ENCODE data around the gene CEPT1. TPM values are rescaled to one million over a fixed set of nuclear protein-coding genes. Genes with fewer than 3 reads are reported as not detected.

CEPT1 gene
- total RNA-seq, 1 experiment from 2014 or later: 29.3 TPM

DNA sequence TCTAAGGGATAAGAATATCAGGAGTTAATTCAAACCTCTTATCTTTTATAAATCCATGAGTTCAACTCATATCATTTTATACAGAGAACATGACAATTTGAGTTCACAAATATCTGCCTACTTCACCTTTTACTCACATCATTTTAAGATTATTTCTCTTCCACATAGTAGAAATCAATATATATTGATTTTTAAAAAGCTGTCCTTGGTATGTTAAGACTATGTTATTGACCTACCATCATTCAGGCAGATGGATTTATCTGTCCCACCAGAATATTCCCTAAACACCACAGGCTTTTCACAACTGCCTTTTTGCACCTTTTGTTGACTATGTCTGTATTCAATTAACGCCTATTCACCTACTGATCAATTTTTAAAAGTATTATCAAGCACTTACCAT is 13.7 kb upstream of the CEPT1 start (continued):
- TF ChIP-seq, protein P1, sequence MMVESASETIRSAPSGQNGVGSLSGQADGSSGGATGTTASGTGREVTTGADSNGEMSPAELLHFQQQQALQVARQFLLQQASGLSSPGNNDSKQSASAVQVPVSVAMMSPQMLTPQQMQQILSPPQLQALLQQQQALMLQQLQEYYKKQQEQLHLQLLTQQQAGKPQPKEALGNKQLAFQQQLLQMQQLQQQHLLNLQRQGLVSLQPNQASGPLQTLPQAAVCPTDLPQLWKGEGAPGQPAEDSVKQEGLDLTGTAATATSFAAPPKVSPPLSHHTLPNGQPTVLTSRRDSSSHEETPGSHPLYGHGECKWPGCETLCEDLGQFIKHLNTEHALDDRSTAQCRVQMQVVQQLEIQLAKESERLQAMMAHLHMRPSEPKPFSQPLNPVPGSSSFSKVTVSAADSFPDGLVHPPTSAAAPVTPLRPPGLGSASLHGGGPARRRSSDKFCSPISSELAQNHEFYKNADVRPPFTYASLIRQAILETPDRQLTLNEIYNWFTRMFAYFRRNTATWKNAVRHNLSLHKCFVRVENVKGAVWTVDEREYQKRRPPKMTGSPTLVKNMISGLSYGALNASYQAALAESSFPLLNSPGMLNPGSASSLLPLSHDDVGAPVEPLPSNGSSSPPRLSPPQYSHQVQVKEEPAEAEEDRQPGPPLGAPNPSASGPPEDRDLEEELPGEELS (CRISPR knock-in tag; IDR thresholded peaks at IDR 0.05): no peak
- TF ChIP-seq, protein P2, sequence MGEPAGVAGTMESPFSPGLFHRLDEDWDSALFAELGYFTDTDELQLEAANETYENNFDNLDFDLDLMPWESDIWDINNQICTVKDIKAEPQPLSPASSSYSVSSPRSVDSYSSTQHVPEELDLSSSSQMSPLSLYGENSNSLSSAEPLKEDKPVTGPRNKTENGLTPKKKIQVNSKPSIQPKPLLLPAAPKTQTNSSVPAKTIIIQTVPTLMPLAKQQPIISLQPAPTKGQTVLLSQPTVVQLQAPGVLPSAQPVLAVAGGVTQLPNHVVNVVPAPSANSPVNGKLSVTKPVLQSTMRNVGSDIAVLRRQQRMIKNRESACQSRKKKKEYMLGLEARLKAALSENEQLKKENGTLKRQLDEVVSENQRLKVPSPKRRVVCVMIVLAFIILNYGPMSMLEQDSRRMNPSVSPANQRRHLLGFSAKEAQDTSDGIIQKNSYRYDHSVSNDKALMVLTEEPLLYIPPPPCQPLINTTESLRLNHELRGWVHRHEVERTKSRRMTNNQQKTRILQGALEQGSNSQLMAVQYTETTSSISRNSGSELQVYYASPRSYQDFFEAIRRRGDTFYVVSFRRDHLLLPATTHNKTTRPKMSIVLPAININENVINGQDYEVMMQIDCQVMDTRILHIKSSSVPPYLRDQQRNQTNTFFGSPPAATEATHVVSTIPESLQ (CRISPR knock-in tag; IDR thresholded peaks at IDR 0.05): no peak

- Mint-ChIP-seq H3K27me3 (ENCODE audit: low read depth) (no peaks in the 10 kb centered on the region), H3K36me3 (peaks cover 48% of the 10 kb centered on the region), H3K4me1 (peaks cover 14% of the 10 kb centered on the region; the same call in 1 of the 2 replicates), H3K9me3 (no peaks in the 10 kb centered on the region), H3K27ac (no peak overlapping the region), H3K4me3 (no peak overlapping the region)
- TF ChIP-seq ATF2 (CRISPR knock-in tag; IDR thresholded peaks at IDR 0.05; ENCODE audit: borderline replicate concordance, low read depth) (no peak), MXD4 (CRISPR knock-in tag; IDR thresholded peaks at IDR 0.05; ENCODE audit: borderline replicate concordance) (no peak), CDX4 (CRISPR knock-in tag; IDR thresholded peaks at IDR 0.05; ENCODE audit: borderline replicate concordance) (no peak), NR2C2 (CRISPR knock-in tag; IDR thresholded peaks at IDR 0.05) (no peak), PRDM15 (CRISPR knock-in tag; IDR thresholded peaks at IDR 0.05) (no peak), ZBTB21 (CRISPR knock-in tag; IDR thresholded peaks at IDR 0.05; ENCODE audit: borderline replicate concordance) (no peak), JUN (CRISPR knock-in tag; IDR thresholded peaks at IDR 0.05) (no peak), RORB (CRISPR knock-in tag; IDR thresholded peaks at IDR 0.05) (no peak), CBFB (CRISPR knock-in tag; IDR thresholded peaks at IDR 0.05; ENCODE audit: low read depth) (no peak), JAZF1 (CRISPR knock-in tag; IDR thresholded peaks at IDR 0.05) (no peak), HMGA2 (CRISPR knock-in tag; IDR thresholded peaks at IDR 0.05) (no peak), USF2 (CRISPR knock-in tag; IDR thresholded peaks at IDR 0.05) (no peak), ZNF121 (CRISPR knock-in tag; IDR thresholded peaks at IDR 0.05) (no peak), HMGXB4 (CRISPR knock-in tag; IDR thresholded peaks at IDR 0.05) (no peak)
- TF ChIP-seq, protein P3, sequence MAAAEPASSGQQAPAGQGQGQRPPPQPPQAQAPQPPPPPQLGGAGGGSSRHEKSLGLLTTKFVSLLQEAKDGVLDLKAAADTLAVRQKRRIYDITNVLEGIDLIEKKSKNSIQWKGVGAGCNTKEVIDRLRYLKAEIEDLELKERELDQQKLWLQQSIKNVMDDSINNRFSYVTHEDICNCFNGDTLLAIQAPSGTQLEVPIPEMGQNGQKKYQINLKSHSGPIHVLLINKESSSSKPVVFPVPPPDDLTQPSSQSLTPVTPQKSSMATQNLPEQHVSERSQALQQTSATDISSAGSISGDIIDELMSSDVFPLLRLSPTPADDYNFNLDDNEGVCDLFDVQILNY (CRISPR knock-in tag; IDR thresholded peaks at IDR 0.05): no peak
- no peak for DNase-seq (ENCODE audit: low spot score)
- ChIA-PET POLR2A (interaction anchor here (0.6 kb wide), 1 partner anchor 216 kb away, joined by 4 read pairs; no protein-coding TSS in a partner anchor), CTCF (no interaction called here)
- ATAC-seq: no peak
Measured at GRCh38 chr1:111127923-111128643, 11.9 kb upstream of the CEPT1 start.
